HG03354 (cell line): ENCODE results near the gene PDXP.
A peak's percentile ranks its signal among the peaks of the same experiment; 100 is the strongest.

ENCODE experiments used
- ATAC-seq: cut with Tn5 transposase; IDR thresholded peaks from one replicate; pipeline ENCODE4 v1.9.1; 2021; ENCODE audit warnings: mild to moderate bottlenecking; ENCODE audit not compliant: unreplicated experiment, poor library complexity, severe bottlenecking

The PDXP gene

DNA sequence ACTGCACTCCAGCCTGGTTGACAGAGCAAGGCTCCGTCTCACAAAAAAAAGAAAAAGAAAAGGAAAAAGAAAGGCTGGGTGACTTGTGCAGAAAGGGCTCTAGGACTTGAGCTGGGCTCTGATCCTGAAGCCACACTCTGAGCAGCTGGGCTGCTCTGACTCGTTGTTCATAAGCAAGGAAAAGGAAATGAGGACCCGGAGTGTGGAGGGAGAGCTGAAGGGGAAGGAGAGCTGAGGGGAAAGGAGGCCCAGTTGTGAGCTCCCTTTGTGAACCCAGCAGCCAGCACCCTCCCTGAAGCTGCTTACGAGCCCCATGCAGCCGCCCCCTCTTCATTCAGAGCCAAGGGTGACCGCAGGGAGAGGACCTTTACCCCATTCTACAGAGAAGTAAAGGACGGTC lies 31.4 kb upstream of the PDXP start:
- ATAC-seq: no peak

DNA sequence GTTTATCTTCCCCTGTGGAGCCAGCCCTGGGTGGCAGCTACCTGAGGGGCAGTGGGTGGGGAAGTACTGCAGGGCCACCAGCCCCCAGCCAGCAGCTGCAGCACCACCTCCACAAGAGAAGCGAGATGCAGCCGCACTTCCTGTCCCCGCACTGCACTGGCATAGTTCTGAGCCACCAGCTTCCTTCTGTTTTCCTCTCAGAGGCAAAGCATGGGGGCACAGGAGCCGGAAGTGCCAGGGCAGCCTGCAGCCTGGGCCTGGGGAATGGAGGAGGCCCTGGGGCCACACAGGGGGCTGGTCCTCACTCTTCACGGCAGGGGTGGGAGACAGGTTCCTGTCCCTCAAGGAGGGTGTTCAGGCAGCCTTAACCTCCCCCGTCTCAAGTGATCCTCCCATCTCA lies 31.0 kb upstream of the PDXP start:
- no peak for ATAC-seq

DNA sequence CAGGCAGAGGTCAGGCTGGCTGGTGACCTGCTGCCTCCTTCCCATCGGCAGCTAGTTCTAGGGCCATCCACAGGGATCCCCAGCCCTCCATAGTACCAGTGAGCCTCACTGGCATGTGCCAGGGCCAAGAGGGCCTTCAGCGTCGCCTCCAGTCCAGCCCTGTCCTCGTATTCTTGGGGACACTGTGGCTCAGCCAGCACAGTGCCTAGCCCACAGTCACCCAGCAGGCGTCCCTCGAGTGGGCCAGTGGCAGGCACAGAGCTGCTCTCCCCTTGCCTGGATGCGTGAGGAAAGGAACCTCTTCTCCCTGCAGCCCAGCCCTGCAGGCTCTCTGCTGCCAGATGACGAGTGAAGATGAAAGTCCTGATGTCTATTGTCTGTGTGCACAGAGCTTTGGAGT lies 29.7 kb upstream of the PDXP start:
- no peak for ATAC-seq

DNA sequence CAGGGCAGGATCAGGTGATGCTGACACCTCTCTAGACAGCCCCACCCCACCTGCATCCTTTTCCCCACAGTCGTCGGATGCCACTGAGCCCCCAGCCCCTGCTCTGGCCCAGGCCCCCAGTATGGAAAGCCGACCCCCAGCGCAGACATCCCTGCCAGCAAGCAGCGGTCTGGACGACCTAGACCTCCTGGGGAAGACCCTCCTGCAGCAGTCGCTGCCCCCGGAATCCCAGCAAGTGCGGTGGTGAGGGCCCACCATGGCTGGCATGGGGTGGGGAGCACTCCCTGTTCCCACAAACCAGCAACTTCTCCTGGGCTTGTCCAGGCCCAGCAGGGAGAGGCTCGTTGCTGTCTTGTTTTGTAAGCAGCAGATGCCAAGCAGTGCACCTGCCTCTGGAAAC lies 28.6 kb upstream of the PDXP start:
- no peak for ATAC-seq

DNA sequence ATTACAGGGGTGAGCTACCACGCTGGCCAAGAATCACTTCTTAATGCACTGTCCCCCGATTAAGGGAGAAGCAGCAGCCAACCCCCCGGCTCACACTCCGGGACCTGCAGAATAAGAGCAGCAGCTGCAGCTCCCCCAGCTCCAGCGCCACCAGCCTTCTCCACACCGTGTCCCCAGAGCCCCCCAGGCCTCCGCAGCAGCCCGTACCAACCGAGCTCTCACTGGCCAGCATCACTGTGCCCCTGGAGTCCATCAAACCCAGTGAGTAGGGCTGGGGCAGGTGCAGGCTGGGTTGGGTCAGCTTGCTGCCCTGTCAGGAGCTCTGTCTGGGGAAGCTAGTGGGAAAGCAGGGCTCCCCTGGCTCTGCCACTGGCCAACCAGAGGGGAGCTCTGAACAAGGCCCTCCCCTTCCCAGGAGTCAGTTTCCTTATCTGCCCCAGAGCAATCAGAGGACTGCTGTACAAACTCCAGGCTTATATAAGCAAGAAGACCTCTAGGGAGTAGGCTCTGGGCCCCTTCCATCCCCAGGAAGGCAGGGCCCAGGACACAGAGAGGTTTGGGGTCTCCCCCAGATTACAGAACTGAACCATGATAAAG lies 27.6 kb upstream of the PDXP start:
- no peak for ATAC-seq

DNA sequence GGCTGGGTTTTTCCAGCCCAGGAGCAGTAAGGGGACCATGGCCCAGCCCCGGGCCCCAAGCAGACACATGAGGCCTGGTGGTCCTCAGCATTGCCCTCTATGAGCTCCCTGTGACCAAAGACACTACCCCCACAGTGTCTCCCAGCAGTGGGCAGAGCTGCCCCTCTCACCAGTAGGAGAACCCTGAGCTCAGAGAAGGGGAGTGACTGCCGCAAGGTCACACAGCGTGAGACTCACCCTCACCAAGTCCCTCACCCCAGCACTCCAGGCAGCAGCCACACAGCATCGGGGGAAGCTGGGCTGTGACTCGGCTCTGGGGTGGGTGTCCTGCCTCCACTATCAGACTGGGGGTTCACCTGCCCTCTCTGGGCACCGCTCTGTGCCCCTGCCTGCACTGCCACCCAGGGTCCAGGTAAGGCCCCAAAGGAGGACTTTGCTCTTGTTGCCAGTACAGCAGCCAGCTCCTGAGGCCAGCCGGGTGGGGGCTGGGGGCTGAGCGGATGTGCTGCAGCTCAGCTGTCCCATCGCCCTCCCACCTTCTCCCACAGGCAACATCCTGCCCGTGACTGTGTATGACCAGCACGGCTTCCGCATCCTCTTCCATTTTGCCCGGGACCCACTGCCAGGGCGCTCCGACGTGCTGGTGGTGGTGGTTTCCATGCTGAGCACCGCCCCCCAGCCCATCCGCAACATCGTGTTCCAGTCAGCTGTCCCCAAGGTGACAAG lies 26.9 kb upstream of the PDXP start:
- ATAC-seq: no peak

DNA sequence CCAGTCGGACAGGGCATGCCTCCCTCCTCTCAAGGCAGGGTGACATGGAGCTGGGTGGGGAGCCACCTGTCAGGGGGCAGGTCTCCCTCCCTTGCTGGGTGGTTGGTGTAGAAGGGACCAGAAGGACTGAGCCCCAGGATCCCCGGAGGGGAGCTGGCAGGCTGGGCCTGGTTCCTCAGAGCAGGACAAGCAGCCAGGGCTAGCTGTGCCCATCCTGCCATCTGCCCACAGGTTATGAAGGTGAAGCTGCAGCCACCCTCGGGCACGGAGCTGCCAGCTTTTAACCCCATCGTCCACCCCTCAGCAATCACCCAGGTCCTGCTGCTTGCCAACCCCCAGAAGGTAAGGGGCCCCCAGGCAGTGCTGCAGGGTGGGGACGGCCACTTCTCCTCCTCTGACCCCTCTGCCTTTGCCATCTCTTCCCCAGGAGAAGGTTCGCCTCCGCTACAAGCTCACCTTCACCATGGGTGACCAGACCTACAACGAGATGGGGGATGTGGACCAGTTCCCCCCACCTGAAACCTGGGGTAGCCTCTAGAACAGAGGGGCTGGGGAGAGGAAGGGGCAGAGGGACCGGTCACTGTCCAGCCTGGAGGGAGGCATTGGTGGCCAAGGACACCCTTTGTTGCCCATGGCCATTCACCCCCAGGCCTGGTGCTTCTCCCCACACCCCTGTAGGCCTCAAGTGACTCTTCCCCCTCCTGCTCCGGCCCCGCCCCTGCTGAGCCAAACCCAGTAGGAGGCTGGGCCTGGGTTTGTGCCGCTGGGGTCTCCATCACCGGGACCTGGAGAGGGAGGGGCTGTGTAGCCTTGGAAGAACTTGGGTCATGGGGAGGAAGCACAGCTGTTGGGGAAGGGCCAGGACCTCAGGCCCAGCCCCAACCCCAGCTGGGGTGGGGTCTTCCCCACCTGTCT lies 26.1 kb upstream of the PDXP start:
- no peak for ATAC-seq

DNA sequence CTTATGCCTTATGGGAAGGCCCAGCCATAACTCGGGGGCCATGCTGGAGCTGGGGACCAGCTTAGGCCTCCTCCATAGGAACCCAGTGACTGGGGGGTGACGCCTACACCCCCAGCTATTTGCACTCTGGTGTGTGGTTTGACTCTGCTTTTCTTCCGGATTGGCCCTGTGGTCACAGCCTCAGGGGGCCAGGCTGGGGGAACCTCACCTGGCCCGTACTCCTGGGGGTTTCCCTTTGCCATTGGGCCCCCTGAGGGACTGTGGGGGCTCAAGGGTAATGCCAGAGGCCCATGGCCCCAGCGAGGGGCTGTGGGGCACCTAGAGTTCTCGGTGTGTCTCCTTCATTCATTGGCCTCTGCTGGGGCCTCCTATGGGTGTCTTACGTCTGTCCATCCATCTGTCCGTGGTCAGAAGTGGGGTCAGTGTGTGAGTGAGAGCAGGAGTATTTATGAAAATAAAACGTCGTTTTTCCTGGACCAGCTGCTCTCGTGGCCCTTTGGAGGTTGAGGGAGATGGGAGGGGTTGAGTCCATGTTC lies 25.4 kb upstream of the PDXP start:
- ATAC-seq: peak; percentile 59

DNA sequence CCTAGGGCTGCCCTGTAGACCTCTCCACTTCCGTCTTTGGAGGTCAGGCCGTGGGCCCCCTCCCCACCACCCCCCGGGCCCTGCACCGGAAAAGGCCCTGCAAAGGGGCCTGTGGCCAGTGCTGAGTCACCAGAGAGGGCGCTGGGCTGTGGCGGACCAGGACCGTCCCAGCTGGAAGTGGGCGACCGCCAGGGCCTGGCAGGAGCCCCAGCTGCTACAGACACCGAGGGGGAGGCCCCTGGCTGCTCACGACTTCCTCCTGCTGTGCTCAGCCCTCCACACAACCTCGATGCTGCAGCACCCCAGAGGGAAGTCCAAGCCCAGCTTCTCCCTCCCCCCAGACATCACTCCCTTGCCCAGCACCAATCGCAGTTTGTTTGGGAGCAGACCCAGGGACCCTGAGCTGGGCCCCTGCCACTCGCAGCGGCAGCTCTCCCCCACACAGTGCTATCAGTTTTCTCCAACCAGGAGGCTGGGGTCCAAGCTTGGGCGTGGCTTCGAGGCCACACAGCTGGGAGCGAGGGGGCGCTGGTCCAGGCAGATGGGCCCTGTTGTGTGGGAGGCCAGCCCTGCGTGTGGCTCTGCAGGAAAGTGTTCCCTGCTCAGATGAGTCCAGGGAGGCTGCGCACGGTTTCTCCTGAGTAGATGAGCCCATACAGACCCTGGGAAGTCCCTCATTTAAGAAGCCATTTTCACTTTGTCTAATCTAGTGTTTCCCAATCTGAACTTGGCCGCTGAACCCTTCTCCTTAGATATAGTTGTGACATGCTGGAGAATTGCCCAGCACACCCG lies 24.7 kb upstream of the PDXP start:
- ATAC-seq: peak; percentile 62

DNA sequence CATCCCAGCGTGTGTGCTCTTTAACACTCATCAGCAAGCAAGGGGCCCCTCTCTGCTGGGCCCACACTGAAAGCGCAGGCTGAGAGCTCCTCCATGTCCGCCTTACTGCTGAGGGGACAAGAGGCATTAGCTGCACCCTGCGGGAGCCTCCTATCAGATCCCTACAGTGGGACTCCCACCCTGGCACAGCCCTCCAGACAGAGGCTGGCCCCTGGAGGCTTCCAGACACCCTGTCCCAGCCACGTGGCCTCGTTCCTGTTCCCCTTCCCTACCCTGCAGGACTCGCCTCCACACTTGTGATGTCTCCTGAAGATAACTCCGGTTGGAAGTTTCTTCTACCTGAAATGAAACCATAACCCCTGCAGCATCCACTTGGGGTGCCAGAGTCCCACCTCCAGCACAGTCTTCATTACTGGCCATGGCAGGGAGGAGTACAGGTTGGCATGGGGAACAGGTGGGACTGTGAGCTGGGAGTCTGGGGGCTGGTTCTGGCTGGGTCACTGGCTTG lies 24.1 kb upstream of the PDXP start:
- ATAC-seq: no peak

DNA sequence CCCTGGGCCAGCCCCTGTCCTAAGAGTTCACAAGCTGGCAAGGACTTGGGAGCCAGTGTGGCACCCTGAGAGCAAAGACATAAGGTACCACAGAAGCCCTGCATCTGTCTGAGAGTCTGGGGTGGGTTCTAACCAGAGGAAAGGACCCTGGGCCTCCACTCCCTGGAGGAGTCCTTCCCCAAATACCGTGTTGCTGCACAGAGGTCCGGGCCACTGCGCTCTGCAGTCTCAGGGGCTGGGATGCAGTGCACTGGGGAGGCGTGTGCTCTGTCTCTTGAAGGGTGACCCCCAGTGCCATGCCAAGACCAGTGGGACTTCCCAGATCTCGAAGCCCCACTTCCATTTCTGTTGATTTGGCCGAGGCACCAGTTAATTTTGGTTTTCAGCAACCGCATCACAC lies 23.4 kb upstream of the PDXP start:
- no peak for ATAC-seq

DNA sequence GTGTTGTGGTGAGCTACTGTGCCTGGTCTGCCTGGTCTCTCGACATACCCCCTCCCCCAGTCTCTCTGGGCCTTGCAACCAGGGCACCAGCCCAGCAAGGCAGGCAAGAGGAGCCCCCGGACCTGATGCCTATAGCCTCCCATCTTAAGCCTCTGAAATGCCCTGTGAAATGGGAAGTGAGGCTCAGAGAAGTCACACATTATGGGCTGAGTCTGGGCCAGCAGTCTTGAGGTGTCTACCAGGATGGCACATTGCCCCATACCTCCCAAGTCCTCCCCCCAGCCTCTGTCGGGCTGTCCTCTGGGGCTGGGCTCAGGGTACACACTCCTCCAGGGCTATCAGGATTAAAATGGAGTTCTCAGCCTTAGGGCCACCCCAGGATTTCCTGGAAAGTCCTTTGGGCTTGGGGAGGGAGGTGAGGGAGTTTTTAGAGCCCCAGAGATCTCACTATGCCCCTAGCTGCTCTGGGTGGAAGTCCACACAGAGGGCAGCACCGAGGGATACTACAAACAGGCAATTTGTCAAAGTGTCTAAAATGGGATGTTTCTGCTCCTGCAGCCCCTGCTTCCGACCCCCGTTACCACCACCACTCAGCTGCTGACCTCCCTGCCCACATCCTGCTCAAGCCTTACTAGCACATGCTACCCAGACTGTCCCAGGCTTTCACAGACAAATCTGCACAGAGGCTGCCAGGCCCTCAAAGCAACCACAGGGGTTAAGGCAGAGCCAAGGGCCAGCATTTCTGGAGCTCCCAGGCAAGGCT lies 22.2 kb upstream of the PDXP start:
- ATAC-seq: no peak

DNA sequence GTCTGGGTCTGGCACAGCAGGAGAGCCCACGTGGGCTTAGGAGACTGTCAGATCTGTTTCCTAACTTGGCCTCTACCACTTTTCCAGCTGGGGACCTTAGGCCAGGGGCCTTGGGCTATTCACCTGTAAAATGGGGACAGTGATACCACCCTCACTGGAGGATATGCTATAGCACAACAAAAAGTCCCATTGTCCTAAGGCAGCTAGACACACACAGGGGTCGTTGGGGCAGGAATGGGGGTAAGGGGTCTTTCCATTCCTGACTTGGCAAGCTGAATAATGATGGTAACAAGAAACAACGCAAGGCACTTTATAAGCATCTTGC lies 21.6 kb upstream of the PDXP start:
- ATAC-seq: no peak

DNA sequence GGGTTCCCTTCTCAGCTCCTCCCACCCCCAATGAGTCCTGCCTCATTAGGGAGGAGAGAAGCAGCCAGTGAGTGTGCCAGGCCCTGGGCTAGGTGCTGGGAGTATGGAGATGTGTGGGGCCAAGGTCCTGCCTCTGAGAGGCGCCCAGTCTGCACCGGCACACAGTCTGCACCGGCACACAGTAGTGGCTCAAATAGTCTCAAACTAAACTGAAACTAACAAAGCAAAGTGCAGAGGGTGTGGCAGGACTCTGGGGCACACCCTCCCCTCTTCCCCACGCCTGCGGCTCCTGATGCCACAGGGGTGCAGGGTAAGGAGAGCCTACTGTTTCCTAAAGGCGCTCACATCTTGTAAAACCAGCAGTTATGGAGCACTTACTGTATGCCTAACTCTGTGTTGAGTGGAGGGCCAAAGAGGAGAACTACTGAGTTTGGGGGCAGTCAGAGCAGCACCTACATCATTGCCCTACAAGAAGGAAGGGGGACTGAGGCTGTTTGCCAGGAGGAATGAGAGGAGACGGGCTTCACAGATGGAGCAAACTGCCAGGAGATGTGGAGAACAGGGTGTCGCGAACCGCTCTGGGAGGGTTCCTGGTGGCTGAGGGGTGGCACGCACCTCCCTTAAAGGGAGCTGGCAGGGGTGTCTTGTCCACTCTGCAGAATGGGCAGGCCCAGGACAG lies 20.0 kb upstream of the PDXP start:
- ATAC-seq: no peak

DNA sequence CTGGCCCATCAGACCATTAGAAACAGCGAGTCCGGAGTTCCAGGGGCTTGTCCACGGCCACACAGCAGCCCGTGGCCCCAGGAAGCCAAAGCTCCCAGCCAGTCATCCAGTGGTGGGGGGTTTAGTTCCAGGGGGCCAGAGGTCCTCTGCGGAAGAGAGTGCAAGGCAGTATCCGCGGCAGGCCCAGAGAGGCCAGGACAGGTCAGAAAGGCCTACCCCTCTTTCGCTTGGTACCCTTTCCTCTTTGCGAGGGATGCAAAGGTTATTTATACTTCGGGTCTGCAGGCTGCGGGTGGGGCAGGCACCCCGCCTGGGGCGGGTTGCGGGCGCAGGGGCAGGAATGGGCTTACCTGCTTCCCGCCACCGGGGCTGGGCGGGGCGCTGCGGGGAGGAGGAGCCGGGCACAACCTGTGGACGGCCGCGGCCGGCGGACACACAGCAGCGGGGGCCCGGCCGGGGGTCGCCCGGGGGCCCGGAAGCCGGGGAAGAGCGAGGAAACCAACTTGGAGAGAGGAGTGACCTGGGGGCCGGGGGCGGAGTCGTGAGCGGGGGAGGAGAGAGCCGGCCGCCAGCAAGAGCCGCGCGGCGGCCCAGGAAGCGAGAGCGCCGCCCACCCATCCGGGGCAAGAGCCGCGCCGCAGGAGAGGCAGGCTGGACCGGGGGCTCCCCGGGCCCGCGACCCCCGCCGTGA lies 19.3 kb upstream of the PDXP start, which contains the start of gene SH3BP1:
Gene SH3BP1, plus strand, starts transcription at position 600 of the 691 bp plus-strand sequence. CDS start 119 bp downstream, outside the sequence.
- ATAC-seq: no peak

DNA sequence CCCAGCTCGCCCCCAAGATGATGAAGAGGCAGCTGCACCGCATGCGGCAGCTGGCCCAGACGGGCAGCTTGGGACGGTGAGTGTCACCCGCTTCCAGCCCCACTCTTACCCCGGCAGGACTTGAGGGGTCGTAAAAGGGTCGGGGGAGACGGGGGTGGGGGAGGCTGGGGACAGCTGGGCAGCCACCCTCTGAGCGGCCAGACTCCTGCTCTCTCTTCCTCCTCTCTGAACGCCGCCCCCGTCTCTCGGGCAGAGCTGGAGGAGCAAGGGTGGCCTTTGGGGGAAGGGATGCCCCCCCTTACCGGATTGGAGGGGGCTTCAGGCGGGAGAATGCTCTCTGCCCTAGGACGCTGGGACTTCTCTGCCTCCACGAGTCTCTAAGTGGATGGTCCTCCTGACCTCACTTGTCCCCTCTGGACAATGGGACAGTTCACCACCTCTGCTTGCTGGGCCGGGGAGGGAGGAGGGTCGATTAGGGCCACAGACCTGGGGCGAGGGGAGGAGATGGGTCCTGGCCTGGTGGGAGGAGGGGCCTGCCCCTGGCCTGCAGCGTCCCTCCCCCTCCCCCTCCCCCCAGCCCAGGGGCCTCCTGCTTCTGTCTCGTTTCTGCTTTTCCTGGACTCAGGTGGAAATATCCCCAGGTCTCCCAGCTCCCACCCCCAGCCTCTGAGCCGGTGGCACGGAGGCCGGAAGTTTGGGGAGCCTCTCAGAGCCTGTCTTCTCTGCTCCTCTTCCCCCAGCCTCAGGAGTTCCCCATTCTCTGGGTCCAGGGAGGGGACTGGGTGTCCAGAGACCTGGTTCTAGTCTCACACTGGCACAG lies 18.5 kb upstream of the PDXP start:
- ATAC-seq: no peak
